SW480 (cell line): ENCODE results near the gene MYH3.
A peak's percentile ranks its signal among the peaks of the same experiment; 100 is the strongest.

Experiments
- DNase-seq: peaks from one replicate; pipeline ENCODE4 v3.0.0-alpha.2; 2016; ENCODE audit warnings: low spot score

The MYH3 gene

DNA sequence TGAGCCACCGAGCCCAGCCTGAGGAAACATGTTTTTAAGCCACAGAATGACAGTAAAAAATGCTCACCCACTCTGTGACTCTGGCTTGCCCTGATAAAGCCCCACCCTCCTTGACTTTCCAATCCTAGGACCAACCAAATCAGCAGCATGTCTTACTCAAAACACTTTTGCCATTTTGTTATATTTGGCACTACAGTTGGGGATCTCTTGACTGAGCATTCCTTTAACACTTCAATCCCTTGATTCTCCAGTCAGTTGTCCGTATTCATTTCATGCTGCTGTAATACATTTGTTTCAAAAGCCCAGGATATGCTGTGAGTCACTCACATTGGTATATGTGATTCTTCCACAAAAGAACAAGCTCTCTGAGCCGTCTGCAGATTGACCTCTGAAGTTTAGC lies 8.2 kb downstream of the MYH3 start:
- no peak for DNase-seq

DNA sequence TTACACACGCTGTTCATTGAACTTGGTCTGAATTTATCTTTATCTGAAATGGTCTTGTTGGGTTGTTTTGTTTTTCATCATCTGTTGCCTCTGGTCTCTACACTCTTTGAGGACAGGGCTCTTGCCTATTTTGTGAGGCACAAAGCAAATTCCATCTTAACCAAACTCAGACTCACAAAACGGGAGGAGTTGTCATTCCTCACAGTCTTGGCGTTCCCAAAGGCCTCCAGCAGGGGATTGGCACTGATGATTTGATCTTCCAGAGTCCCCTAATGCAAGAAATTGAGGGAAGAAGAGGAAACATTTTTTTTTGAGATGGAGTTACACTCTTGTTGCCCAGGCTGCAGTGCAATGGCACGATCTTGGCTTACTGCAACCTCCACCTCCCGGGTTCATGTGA lies 8.7 kb downstream of the MYH3 start:
- no peak for DNase-seq

GRCh38 chr17:10646392-10646990 lies 10.6 kb downstream of the MYH3 start:
- peak; percentile 39 for DNase-seq

- no peak for DNase-seq
These were observed 16.6 kb downstream of the MYH3 start for GRCh38 chr17:10640475-10640874.

- DNase-seq, result no peak
These were observed 19.0 kb downstream of the MYH3 start for GRCh38 chr17:10638151-10638550.

DNA sequence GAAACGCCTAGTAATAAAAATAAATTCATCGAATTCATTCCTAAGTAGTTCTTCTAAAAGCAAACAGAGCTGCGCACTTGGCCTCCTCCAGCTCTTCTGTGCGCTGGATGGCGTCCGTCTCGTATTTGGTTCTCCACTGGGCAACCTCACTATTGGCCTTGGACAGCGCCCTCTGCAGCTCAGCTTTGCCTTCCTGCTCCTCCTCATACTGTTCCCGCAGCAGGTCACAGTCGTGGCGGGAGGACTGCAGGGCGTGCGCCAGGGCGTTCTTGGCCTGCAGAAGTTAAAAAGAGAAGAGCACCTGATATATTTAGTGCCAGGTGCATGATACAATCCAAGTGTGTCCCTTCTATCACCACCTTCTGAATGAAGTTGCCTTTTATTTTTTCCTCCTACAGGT lies 21.8 kb downstream of the MYH3 start:
- no peak for DNase-seq

- DNase-seq, result no peak
These were observed 23.2 kb downstream of the MYH3 start for GRCh38 chr17:10633738-10634379.

- no peak for DNase-seq
These were observed 25.4 kb downstream of the MYH3 start for GRCh38 chr17:10631701-10632100.

GRCh38 chr17:10631048-10631700 lies 25.9 kb downstream of the MYH3 start:
- DNase-seq, result no peak

- no peak for DNase-seq
These were observed 27.4 kb downstream of the MYH3 start for GRCh38 chr17:10629706-10630105.

- no peak for DNase-seq
These were observed 28.4 kb downstream of the MYH3 start for GRCh38 chr17:10628756-10629155.

DNA sequence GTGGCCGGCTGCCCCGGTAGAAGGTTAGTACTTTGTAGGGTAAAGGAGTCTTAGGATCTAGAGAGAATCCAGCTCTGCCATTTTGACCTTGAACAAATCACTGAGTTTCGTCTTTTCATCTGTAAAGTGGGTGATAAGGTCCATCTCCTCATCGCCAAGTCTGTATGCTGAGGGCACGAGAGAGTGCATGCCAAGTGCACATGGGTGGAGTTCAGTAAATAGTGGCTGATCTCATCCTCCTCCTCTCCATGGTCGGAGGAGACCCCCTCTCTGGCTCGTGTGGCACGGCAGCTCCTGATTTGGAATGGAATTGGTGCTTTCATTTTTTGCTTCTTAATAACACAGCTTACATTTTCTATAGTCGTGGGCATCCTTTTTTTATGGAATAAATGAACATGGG lies 30.7 kb downstream of the MYH3 start:
- DNase-seq, result no peak

DNA sequence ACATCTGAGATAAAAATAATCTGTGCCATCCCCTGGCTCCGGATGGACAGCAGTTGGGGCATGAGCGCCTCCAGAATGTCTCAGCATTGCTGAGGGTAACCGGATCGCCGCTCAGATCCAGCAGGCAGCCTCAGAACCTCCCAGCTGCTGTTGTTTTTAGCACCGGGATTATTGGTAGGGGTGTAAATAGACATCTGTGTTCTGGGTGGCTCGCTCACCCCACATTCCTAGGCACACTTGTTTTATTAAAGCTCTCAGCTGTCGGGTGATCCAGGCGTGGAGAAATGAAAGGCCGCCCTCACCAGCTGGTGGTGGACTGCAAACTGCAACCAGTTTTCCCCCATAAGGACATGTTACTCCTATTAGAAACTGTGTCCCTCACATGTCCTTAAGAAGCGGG lies 32.1 kb downstream of the MYH3 start:
- DNase-seq, result no peak

DNA sequence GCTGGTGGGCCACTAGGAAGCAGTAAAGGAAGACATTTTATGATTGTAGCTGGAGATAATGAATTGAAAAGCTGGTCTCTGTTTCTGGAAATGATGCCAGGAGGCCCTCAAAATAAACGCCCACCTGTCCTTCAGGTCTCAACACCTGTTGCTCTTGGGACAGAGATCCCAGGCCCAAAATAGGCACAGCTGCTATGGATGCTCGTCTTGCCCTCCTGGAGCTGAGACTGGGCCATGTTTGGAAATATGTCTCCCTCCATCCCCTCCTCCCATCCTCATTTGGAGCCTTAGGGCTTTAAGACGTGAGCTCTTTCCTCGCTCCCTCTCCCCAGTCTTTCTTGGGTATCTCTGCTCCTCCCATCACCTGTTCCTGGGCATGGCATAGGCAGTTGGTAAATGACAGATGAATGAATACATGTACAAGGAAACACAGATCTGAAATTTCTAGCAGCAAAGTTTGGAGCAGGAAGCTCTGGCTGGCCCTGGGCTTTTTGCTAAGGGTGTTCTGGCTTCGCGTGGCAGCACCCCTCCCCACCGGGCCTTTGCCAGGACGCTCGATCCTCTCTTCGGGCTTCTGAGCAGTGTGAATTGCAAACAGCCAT lies 33.3 kb downstream of the MYH3 start:
- DNase-seq, result no peak

DNA sequence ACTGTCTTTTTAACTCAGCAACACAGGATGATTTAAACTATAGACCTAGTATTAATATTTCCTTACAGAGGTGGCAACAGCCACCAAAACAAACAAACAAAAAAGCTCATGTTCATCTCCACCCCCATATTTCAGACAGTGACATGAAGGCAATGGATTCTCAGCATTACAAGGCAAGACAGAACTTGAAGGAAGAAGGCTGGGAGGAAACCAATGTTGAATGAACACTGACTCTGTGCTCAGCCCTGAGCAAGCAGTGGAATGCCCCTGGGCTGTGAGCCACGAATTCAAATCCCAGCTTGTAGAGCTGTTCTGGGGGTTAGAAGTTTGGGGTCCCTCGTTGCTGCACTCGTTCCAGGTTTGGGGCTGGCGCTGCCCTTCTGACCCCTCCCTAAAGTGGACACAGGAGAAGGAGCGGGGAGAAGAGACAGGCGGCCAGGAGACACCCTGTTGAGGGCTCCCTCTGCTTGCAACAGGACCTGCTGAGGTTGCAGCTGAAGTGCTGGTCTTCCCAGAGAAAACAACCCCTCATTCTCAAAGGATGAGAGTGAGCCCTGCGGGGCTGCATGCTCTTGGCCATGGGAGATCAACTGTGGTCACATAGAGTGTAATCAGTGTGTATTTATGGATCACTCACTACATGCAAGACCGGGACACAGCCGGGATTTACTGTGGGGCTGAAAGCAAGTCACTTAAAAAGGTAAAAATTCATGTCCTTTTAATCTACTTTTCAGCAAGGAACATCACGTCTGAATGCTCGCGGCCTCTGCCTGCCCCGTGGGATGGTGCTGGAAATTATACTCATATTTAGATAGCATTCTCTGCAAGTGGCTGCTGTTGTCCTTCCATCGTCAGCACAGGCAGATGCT lies 34.3 kb downstream of the MYH3 start:
- DNase-seq, result no peak

GRCh38 chr17:10621397-10621796 lies 35.7 kb downstream of the MYH3 start:
- DNase-seq, result no peak

- no peak for DNase-seq
These were observed 36.3 kb downstream of the MYH3 start for GRCh38 chr17:10620823-10621222.

- DNase-seq, result peak; percentile 79
These were observed 38.9 kb downstream of the MYH3 start for GRCh38 chr17:10618202-10618635.

GRCh38 chr17:10617120-10617505 lies 40.0 kb downstream of the MYH3 start:
- no peak for DNase-seq

GRCh38 chr17:10616502-10617119 lies 40.5 kb downstream of the MYH3 start:
- DNase-seq, result peak; percentile 70

DNA sequence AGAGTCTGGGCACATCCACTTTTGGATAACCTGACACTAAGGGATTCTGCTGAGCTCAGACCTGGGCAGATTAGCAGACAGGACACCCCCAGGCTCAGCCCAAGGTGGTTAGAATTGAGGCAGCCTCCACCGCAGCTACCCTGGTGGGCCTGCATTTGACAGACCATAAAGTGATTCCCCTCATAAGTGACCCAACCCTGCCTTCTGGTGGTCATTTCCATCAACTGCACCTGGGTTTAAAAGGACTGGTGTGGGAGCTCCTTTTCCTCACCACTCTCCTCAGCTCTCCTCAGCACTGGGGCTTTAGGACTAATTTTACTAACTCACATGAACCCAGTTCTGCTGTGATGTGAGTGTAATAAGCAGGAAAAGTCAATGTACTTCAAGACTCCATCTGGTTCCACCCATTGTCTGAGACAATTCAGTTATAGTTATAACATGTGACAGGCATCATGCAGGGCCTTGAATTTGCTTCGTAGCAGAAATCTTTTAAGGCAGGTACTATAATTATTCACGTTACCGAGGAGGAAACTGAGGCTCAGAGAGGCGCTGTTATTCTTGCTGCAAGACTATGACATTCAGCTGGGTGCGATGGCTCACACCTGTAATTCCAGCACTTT lies 42.5 kb downstream of the MYH3 start:
- peak; percentile 51 for DNase-seq
